ENCODE measurements around the gene RUNX2.

DNA sequence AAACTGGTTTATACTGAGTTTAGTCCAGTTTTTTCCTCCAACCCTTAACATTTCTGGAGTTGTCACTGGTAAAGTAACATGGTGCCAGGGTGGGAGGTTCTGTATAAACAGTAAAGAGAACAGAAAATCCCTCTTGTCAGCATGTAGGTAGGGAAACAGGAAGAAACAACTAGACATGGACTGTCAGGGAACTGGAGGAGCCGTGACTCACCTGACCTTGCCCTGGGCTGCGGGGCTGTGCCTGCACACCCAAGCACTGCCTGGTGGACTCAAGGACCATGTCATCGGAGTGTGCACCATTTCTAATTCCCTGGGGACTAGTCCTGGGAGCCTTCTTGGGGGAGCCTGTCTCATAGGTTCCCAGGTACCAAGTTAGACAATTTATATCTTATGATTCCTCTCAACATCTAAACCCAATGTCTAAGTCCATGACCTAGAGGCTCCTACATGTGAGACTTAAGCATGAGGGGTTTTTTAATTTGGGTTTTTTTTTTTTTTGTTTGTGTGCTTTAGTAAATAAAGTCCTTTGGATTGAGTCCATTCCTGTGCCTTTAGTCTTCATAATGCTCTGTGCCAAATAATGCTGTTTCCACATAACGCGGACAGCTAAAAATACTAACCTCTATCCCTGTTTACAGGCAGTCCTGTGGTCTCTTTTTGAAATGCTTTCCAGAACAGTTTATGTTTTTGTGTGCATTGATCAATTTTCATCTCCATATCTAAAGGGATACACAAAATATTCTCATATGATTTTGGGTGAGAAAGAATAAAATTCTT, 186.5 kb downstream of the RUNX2 start:
- TF ChIP-seq EZH2 (IDR thresholded peaks at IDR 0.05; ENCODE audit: insufficient read depth, poor library complexity, severe bottlenecking) (no peak), EZH2phosphoT487 (IDR thresholded peaks at IDR 0.05; ENCODE audit: insufficient read depth, low read depth) (no peak)
